IMR-90 (cell line): Measurements from ENCODE around the gene FTO. TPM values are rescaled to one million over a fixed set of nuclear protein-coding genes. Genes with fewer than 3 reads are reported as not detected.

Experiments used
- ATAC-seq: fragments of 200-7000 bp; cut with Tn5 transposase; 2 replicates; pipeline ENCODE4 v1.9.1; 2020; ENCODE audit warnings: low read depth, mild to moderate bottlenecking, moderate library complexity
- BruUV-seq: library from RNA; stranded (reverse); fragments of 400-500 nt; replicated peaks from 2 replicates; lab custom pipeline; 2021; lab: Mats Ljungman, UMichigan
- CTCF ChIA-PET: fragments of 300-600 bp; formaldehyde crosslinking; extraction: SDS; loops from one replicate; lab custom pipeline; 2021; ENCODE audit warnings: antibody characterized with exemption; lab: Yijun Ruan, JAX
- POLR2A ChIA-PET: fragments of 300-600 bp; sonication (Branson Sonifier 250); formaldehyde crosslinking; loops from one replicate; lab custom pipeline; 2022; ENCODE audit warnings: antibody characterized with exemption; ENCODE audit not compliant: unreplicated experiment; lab: Charles Lee
- DNase-seq: peaks from one replicate; pipeline ENCODE4 v3.0.0; 2013
- H2AFZ ChIP-seq: replicated peaks from 2 replicates; pipeline ENCODE3; 2013; ENCODE audit warnings: low read length, mild to moderate bottlenecking; ENCODE audit not compliant: poor library complexity
- H2AK5ac ChIP-seq: 2 replicates; pipeline ENCODE4 v1.6.1; 2013; ENCODE audit warnings: low read depth, low read length, inconsistent platforms
- H2AK9ac ChIP-seq: replicated peaks from 2 replicates; pipeline ENCODE3; 2013; ENCODE audit warnings: mild to moderate bottlenecking, low read depth, low read length, moderate library complexity; ENCODE audit not compliant: poor library complexity
- H2BK120ac ChIP-seq: 2 replicates; pipeline ENCODE4 v1.6.1; 2013; ENCODE audit warnings: low read depth, low read length, inconsistent platforms
- H2BK15ac ChIP-seq: 3 replicates; pipeline ENCODE4 v1.6.1; 2013; ENCODE audit warnings: low read depth, low read length, inconsistent platforms
- H2BK20ac ChIP-seq: 2 replicates; pipeline ENCODE4 v1.6.1; 2013; ENCODE audit warnings: low read depth, mild to moderate bottlenecking, inconsistent platforms, low read length, moderate library complexity
- H2BK5ac ChIP-seq: 2 replicates; pipeline ENCODE4 v1.6.1; 2013; ENCODE audit warnings: mild to moderate bottlenecking, low read depth, low read length, inconsistent platforms; ENCODE audit not compliant: poor library complexity, severe bottlenecking
- H3K14ac ChIP-seq: replicated peaks from 2 replicates; pipeline ENCODE4 v1.6.1; 2013; ENCODE audit warnings: low read depth, low read length, inconsistent platforms
- H3K18ac ChIP-seq: 2 replicates; pipeline ENCODE4 v1.6.1; 2013; ENCODE audit warnings: low read depth, low read length, control low read depth
- H3K23ac ChIP-seq: 2 replicates; pipeline ENCODE4 v1.6.1; 2013; ENCODE audit warnings: low read depth, low read length, inconsistent platforms
- H3K27ac ChIP-seq: 2 replicates; pipeline ENCODE4 v1.5.1; 2013; ENCODE audit warnings: mild to moderate bottlenecking, control low read depth, low read length; ENCODE audit not compliant: insufficient read depth
- H3K27me3 ChIP-seq: 2 replicates; pipeline ENCODE4 v1.6.1; 2013; ENCODE audit warnings: low read length; ENCODE audit not compliant: control insufficient read depth, insufficient read depth
- H3K36me3 ChIP-seq: 2 replicates; pipeline ENCODE4 v1.6.1; 2013; ENCODE audit warnings: low read length, mixed read lengths; ENCODE audit not compliant: control insufficient read depth, insufficient read depth
- H3K4ac ChIP-seq: 2 replicates; pipeline ENCODE4 v1.6.1; 2013; ENCODE audit warnings: low read depth, low read length, inconsistent platforms
- H3K4me1 ChIP-seq: 2 replicates; pipeline ENCODE4 v1.6.1; 2013; ENCODE audit warnings: low read length, mixed read lengths; ENCODE audit not compliant: control insufficient read depth, insufficient read depth
- H3K4me2 ChIP-seq: 2 replicates; pipeline ENCODE4 v1.6.1; 2013; ENCODE audit warnings: low read depth, mild to moderate bottlenecking, control low read depth, low read length, moderate library complexity
- H3K4me3 ChIP-seq: 2 replicates; pipeline ENCODE4 v1.5.1; 2013; ENCODE audit warnings: low read depth, mild to moderate bottlenecking, control low read depth, low read length, moderate library complexity; ENCODE audit not compliant: insufficient read depth
- H3K56ac ChIP-seq: 2 replicates; pipeline ENCODE4 v1.6.1; 2013; ENCODE audit warnings: low read length, inconsistent platforms; ENCODE audit not compliant: insufficient read depth; ENCODE audit errors: extremely low read depth
- H3K79me1 ChIP-seq, 2 experiments: 2 replicates each; pipeline ENCODE4 v1.6.1; 2013; ENCODE audit warnings: low read length in 2 of 2, inconsistent platforms in 1 of 2, low read depth in 1 of 2
- H3K9ac ChIP-seq: 2 replicates; pipeline ENCODE4 v1.6.1; 2013; ENCODE audit warnings: low read depth, low read length, control low read depth
- H3K9me1 ChIP-seq: 2 replicates; pipeline ENCODE4 v1.6.1; 2013; ENCODE audit warnings: low read length, inconsistent platforms; ENCODE audit not compliant: insufficient read depth
- H3K9me3 ChIP-seq: 2 replicates; pipeline ENCODE4 v1.6.1; 2013; ENCODE audit warnings: low read length; ENCODE audit not compliant: control insufficient read depth, insufficient read depth
- H4K20me1 ChIP-seq: 2 replicates; pipeline ENCODE4 v1.6.1; 2013; ENCODE audit warnings: low read length, inconsistent platforms; ENCODE audit not compliant: insufficient read depth
- H4K5ac ChIP-seq: 2 replicates; pipeline ENCODE4 v1.6.1; 2013; ENCODE audit warnings: mild to moderate bottlenecking, low read depth, low read length, control low read depth
- H4K8ac ChIP-seq, 2 experiments: 2 replicates each; pipeline ENCODE4 v1.6.1; 2013; ENCODE audit warnings: low read depth in 2 of 2, low read length in 2 of 2, control low read depth in 1 of 2, inconsistent platforms in 1 of 2
- H4K91ac ChIP-seq: 2 replicates; pipeline ENCODE4 v1.6.1; 2013; ENCODE audit warnings: low read depth, low read length, inconsistent platforms; ENCODE audit not compliant: insufficient read depth
- BHLHE40 ChIP-seq: fragments of 150-350 bp; IDR thresholded peaks from 2 replicates; pipeline ENCODE4 v1.6.1; 2016; ENCODE audit warnings: mild to moderate bottlenecking, low read depth, low read length
- CEBPB ChIP-seq: IDR thresholded peaks from 2 replicates; pipeline ENCODE4 v1.6.1; 2012; ENCODE audit warnings: low read depth, low read length, improper control_type of control experiment
- CHD1 ChIP-seq: IDR thresholded peaks from 2 replicates; pipeline ENCODE4 v1.6.1; 2012; ENCODE audit warnings: low read depth, low read length, improper control_type of control experiment
- FOS ChIP-seq: fragments of 150-350 bp; IDR thresholded peaks from 2 replicates; pipeline ENCODE4 v1.6.1; 2016; ENCODE audit warnings: low read depth, low read length
- MAFK ChIP-seq: IDR thresholded peaks from 2 replicates; pipeline ENCODE4 v1.6.1; 2012; ENCODE audit warnings: low read depth, low read length, improper control_type of control experiment
- MAZ ChIP-seq: IDR thresholded peaks from 2 replicates; pipeline ENCODE4 v1.6.1; 2012; ENCODE audit warnings: low read depth, mild to moderate bottlenecking, low read length, improper control_type of control experiment, moderate library complexity, borderline replicate concordance
- MXI1 ChIP-seq: IDR thresholded peaks from 2 replicates; pipeline ENCODE4 v1.6.1; 2012; ENCODE audit warnings: low read depth, mild to moderate bottlenecking, low read length, moderate library complexity, borderline replicate concordance
- NFE2L2 ChIP-seq: fragments of 150-350 bp; IDR thresholded peaks from 2 replicates; pipeline ENCODE4 v1.6.1; 2016; ENCODE audit warnings: low read depth, mild to moderate bottlenecking, low read length
- POLR2A ChIP-seq: IDR thresholded peaks from 2 replicates; pipeline ENCODE4 v1.6.1; 2012; ENCODE audit warnings: mild to moderate bottlenecking, low read depth, low read length
- RAD21 ChIP-seq: IDR thresholded peaks from 2 replicates; pipeline ENCODE4 v1.6.1; 2012; ENCODE audit warnings: low read length, improper control_type of control experiment
- RCOR1 ChIP-seq: IDR thresholded peaks from 2 replicates; pipeline ENCODE4 v1.6.1; 2012; ENCODE audit warnings: mild to moderate bottlenecking, low read length, improper control_type of control experiment; ENCODE audit not compliant: insufficient replicate concordance
- RFX5 ChIP-seq: IDR thresholded peaks from 2 replicates; pipeline ENCODE4 v1.8.0; 2012; ENCODE audit warnings: low read depth, mild to moderate bottlenecking, low read length, moderate library complexity
- SMC3 ChIP-seq: fragments of 150-350 bp; IDR thresholded peaks from 2 replicates; pipeline ENCODE4 v1.6.1; 2016; ENCODE audit warnings: low read depth, mild to moderate bottlenecking, antibody characterized with exemption, low read length, moderate library complexity
- USF2 ChIP-seq: fragments of 150-350 bp; IDR thresholded peaks from 2 replicates; pipeline ENCODE4 v1.6.1; 2017; ENCODE audit warnings: mild to moderate bottlenecking, antibody characterized with exemption, low read length, low read depth
- WGBS, 2 experiments: methylation state at CpG; one replicate each; pipeline versions ENCODE4 v1.1.5 to v1.1.7; 2013; ENCODE audit warnings: missing lambda C conversion rate in 2 of 2; ENCODE audit not compliant: insufficient read length in 1 of 2; ENCODE audit errors: extremely low coverage in 2 of 2; 5-methylcytosine and 5-hydroxymethylcytosine counted together
- dilution Hi-C: fragments of 300-500 bp; cut with HindIII; formaldehyde crosslinking; loops from one replicate; pipeline ENCODE4 v1.14.3; 2018; ENCODE audit warnings: low sequenced_read_pairs; ENCODE audit not compliant: unreplicated experiment
- in situ Hi-C: fragments of 300-500 bp; cut with MboI; formaldehyde crosslinking; loops from 3 replicates; pipeline ENCODE4 v1.14.3; 2019; ENCODE audit warnings: low sequenced_read_pairs, inconsistent platforms, mixed read lengths
- intact Hi-C: fragments of 100-400 bp; cut with micrococcal nuclease; formaldehyde crosslinking; loops from 2 replicates; pipeline ENCODE4 v1.10.0; 2022
- polyA plus RNA-seq, 3 experiments: library from polyadenylated mRNA; depleted of rRNA; stranded (reverse); fragments of >200 nt; gene quantifications; 2 replicates each; pipeline ENCODE4 v1.2.3, GENCODE V29; 2012; ENCODE audit warnings: low replicate concordance in 1 of 3
- total RNA-seq: library from RNA; depleted of rRNA; stranded (reverse); fragments of >200 nt; gene quantifications from 2 replicates; pipeline ENCODE4 v1.2.3, GENCODE V29; 2012
- TF ChIP-seq, protein P1 (sequence below): fragments of 150-350 bp; IDR thresholded peaks from 2 replicates; pipeline ENCODE4 v1.6.1; 2016; ENCODE audit warnings: low read depth, mild to moderate bottlenecking, low read length, moderate library complexity, borderline replicate concordance
- TF ChIP-seq, protein P2 (sequence below): conservative IDR thresholded peaks from 2 replicates; pipeline ENCODE4 v1.5.1; 2012; ENCODE audit warnings: mild to moderate bottlenecking, low read depth, low read length, improper control_type of control experiment

FTO gene
- total and polyA plus RNA-seq, 2 of the 4 experiments (the other 2 are of a cell fraction): 70.3 to 132 TPM

DNA sequence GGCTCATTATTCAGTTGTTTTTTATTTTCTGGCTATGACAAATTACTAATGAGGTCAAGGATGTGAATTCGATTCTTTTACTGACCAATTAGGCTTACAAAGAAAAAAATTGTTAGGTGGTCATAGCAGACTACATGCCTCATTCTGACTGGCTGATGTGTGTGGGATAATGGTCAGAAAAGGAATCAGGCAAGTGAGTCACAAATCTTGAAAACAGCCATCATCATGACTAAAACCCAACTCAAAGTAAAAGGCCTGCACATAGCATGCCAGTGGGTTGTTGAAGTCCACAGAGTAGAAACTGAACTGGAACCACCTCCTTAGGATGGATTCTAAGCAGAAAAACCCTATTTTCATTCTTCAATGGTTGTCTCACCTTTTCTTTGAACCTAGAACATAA, 8.9 kb upstream of the FTO start:
- dilution Hi-C loops: no loop called here
- no peak overlapping the region for H3K4me3 ChIP-seq
- no peak overlapping the region for H3K18ac ChIP-seq
- intact Hi-C loops: no loop called here
- H2AFZ ChIP-seq: no peak overlapping the region
- no peak overlapping the region for H3K14ac ChIP-seq
- H3K9me1 ChIP-seq: no peaks in the 10 kb centered on the region
- H4K5ac ChIP-seq: no peak overlapping the region
- in situ Hi-C loops: no loop called here
- no peaks in the 10 kb centered on the region for H3K9me3 ChIP-seq
- no peak overlapping the region for H4K91ac ChIP-seq
- no peak overlapping the region for H3K56ac ChIP-seq
- no peak overlapping the region for H3K23ac ChIP-seq
- no peak overlapping the region for H2AK9ac ChIP-seq
- ChIA-PET CTCF (no interaction called here), POLR2A (no interaction called here)
- no peak overlapping the region for H4K8ac ChIP-seq
- no peak overlapping the region for H3K9ac ChIP-seq
- no peak overlapping the region for H3K27ac ChIP-seq
- H4K20me1 ChIP-seq: no peaks in the 10 kb centered on the region
- ATAC-seq: peak; percentile 92
- H2AK5ac ChIP-seq: no peak overlapping the region
- TF ChIP-seq CEBPB: no peak
- TF ChIP-seq BHLHE40: no peak
- no peak for TF ChIP-seq MAZ
- TF ChIP-seq POLR2A: no peak
- TF ChIP-seq NFE2L2: peak; percentile 44; the same call in 1 of the 2 replicates
- TF ChIP-seq FOS: peak; percentile 37; the same call in 1 of the 2 replicates
- TF ChIP-seq, protein P1, sequence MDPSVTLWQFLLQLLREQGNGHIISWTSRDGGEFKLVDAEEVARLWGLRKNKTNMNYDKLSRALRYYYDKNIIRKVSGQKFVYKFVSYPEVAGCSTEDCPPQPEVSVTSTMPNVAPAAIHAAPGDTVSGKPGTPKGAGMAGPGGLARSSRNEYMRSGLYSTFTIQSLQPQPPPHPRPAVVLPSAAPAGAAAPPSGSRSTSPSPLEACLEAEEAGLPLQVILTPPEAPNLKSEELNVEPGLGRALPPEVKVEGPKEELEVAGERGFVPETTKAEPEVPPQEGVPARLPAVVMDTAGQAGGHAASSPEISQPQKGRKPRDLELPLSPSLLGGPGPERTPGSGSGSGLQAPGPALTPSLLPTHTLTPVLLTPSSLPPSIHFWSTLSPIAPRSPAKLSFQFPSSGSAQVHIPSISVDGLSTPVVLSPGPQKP: no peak
- no peak for TF ChIP-seq RFX5
- TF ChIP-seq USF2: no peak
- TF ChIP-seq CHD1: no peak
- TF ChIP-seq RCOR1: no peak
- no peak for TF ChIP-seq MXI1
- TF ChIP-seq MAFK: 0 out of 2 replicates have a peak, but pooled peaks have one; percentile 9
- TF ChIP-seq RAD21: no peak
- TF ChIP-seq, protein P2, sequence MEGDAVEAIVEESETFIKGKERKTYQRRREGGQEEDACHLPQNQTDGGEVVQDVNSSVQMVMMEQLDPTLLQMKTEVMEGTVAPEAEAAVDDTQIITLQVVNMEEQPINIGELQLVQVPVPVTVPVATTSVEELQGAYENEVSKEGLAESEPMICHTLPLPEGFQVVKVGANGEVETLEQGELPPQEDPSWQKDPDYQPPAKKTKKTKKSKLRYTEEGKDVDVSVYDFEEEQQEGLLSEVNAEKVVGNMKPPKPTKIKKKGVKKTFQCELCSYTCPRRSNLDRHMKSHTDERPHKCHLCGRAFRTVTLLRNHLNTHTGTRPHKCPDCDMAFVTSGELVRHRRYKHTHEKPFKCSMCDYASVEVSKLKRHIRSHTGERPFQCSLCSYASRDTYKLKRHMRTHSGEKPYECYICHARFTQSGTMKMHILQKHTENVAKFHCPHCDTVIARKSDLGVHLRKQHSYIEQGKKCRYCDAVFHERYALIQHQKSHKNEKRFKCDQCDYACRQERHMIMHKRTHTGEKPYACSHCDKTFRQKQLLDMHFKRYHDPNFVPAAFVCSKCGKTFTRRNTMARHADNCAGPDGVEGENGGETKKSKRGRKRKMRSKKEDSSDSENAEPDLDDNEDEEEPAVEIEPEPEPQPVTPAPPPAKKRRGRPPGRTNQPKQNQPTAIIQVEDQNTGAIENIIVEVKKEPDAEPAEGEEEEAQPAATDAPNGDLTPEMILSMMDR: no peak
- TF ChIP-seq SMC3: no peak
- H3K79me1 ChIP-seq: no peaks in the 10 kb centered on the region
- H2BK20ac ChIP-seq: no peak overlapping the region
- H2BK15ac ChIP-seq: no peak overlapping the region
- no peak overlapping the region for H3K4ac ChIP-seq
- H2BK120ac ChIP-seq: no peak overlapping the region
- no TSS peak for BruUV-seq
- no peaks in the 10 kb centered on the region; the same call in 1 of the 2 replicates for H3K4me1 ChIP-seq
- H3K4me2 ChIP-seq: no peak overlapping the region
- peak overlapping the region; percentile 1 for H2BK5ac ChIP-seq
- H3K27me3 ChIP-seq: no peaks in the 10 kb centered on the region
- no peaks in the 10 kb centered on the region for H3K36me3 ChIP-seq
- no CpG with 5 or more reads among the region's 1 CpG for WGBS, 2 experiments
- peak; percentile 93 for DNase-seq
